Ammon's horn (tissue), 1 donor: ENCODE data around the gene TMEM250.

ENCODE experiments used
- DNase-seq: peaks from one replicate; pipeline ENCODE4 v3.0.0-alpha.2; 2016; ENCODE audit warnings: low spot score

Gene TMEM250

GRCh38 chr9:136147890-136148714, 29.4 kb upstream of the TMEM250 start:
- no peak for DNase-seq

GRCh38 chr9:136147038-136147889, 28.6 kb upstream of the TMEM250 start:
- no peak for DNase-seq

GRCh38 chr9:136146126-136147037, 27.7 kb upstream of the TMEM250 start:
- no peak for DNase-seq

- DNase-seq, result no peak
Observed at GRCh38 chr9:136145580-136145979, 26.9 kb upstream of the TMEM250 start.

- DNase-seq, result no peak
Observed at GRCh38 chr9:136144450-136144849, 25.8 kb upstream of the TMEM250 start.

GRCh38 chr9:136143215-136144001, 24.7 kb upstream of the TMEM250 start:
- DNase-seq, result no peak

GRCh38 chr9:136142859-136143214, 24.2 kb upstream of the TMEM250 start:
- DNase-seq, result no peak

- DNase-seq, result no peak
Observed at GRCh38 chr9:136142414-136142796, 23.7 kb upstream of the TMEM250 start.

- DNase-seq, result no peak
Observed at GRCh38 chr9:136141682-136142413, 23.2 kb upstream of the TMEM250 start.

- DNase-seq, result no peak
Observed at GRCh38 chr9:136140966-136141365, 22.3 kb upstream of the TMEM250 start.

- no peak for DNase-seq
Observed at GRCh38 chr9:136140046-136140445, 21.4 kb upstream of the TMEM250 start.

GRCh38 chr9:136138566-136138965, 19.9 kb upstream of the TMEM250 start:
- no peak for DNase-seq

GRCh38 chr9:136137321-136138265, 18.9 kb upstream of the TMEM250 start:
- no peak for DNase-seq

- DNase-seq, result no peak
Observed at GRCh38 chr9:136136127-136136925, 17.7 kb upstream of the TMEM250 start.

- DNase-seq, result no peak
Observed at GRCh38 chr9:136135326-136136126, 16.9 kb upstream of the TMEM250 start.

GRCh38 chr9:136133959-136134484, 15.3 kb upstream of the TMEM250 start:
- DNase-seq, result no peak

GRCh38 chr9:136133191-136133958, 14.7 kb upstream of the TMEM250 start:
- DNase-seq, result no peak
